Lower leg skin (tissue), 4 donors: ENCODE results near the gene S100G. TPM values are rescaled to one million over a fixed set of nuclear protein-coding genes. Genes with fewer than 3 reads are reported as not detected.

Experiments used
- DNase-seq, 2 donors: peaks; one replicate each; pipeline ENCODE4 v3.0.0-alpha.2; 2019; ENCODE audit warnings: low spot score in 2 of 2
- H3K4me3 ChIP-seq: fragments of 200-600 bp; sonication (generic); 2 replicates; pipeline ENCODE4 v1.5.1; 2017; ENCODE audit warnings: mild to moderate bottlenecking, low read depth; ENCODE audit not compliant: poor library complexity, severe bottlenecking
- CTCF ChIP-seq, 3 donors: fragments of 450-650 bp; IDR thresholded peaks; one replicate each; pipeline ENCODE4 v1.5.1; 2016; ENCODE audit warnings: antibody characterized with exemption in 3 of 3, mild to moderate bottlenecking in 3 of 3, moderate library complexity in 2 of 3
- POLR2A ChIP-seq, 2 donors: fragments of 450-650 bp; IDR thresholded peaks; one replicate each; pipeline ENCODE4 v1.6.1; 2016 to 2017; ENCODE audit warnings: antibody characterized with exemption in 2 of 2, mild to moderate bottlenecking in 1 of 2, moderate library complexity in 1 of 2
- WGBS, 2 donors: methylation state at CpG; one replicate each; pipeline ENCODE4 v1.1.5; 2018; 5-methylcytosine and 5-hydroxymethylcytosine counted together
- intact Hi-C: fragments of 100-400 bp; cut with DNase I; formaldehyde crosslinking; loops from one replicate; pipeline ENCODE4 v1.15.0; 2023; ENCODE audit warnings: low total_unique reads
- total RNA-seq, 4 donors: library from RNA; depleted of rRNA; stranded (reverse); fragments of >200 nt; gene quantifications; one replicate each; pipeline ENCODE4 v1.1.0, GENCODE V29; 2016

The S100G gene
- total RNA-seq, 4 donors from 2014 or later = not detected

- TF ChIP-seq POLR2A (IDR thresholded peaks at IDR 0.05) (no peak), CTCF (IDR thresholded peaks at IDR 0.05) (no peak)
- intact Hi-C loops = no loop called here
- H3K4me3 ChIP-seq = no peak overlapping the region
- DNase-seq = no peak
- 83 to 90% methylated on average over 11 of the region's 11 CpGs for WGBS, 2 donors
These were observed 28.7 kb downstream of the S100G start for GRCh38 chrX:16678689-16679088.

- TF ChIP-seq POLR2A (IDR thresholded peaks at IDR 0.05) = no peak
- TF ChIP-seq CTCF (IDR thresholded peaks at IDR 0.05) = no peak
- DNase-seq = no peak
- intact Hi-C loops = no loop called here
- H3K4me3 ChIP-seq = no peak overlapping the region
- 88 to 96% methylated on average over 7 of the region's 7 CpGs for WGBS, 2 donors
These were observed 33.2 kb downstream of the S100G start for GRCh38 chrX:16683007-16683664.

DNA sequence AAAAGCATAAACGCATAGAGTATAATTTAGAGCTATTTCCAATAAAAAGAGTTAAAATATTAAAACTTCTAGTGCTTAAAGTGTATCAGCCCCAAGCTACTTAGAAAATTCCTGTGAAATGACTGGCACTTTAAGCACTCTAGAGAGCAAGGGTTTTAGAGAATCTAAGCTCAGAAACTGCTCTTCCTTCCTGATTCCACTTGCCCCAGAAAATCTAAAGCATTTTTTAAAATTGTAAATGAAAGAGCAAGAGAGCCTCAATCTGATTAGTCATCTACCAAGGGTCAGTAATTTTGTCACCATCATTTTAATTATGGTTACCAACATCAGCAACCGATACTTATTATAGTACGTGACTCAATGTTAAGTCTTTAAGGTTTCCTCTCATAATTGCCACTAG, 37.6 kb downstream of the S100G start:
- TF ChIP-seq POLR2A (IDR thresholded peaks at IDR 0.05) (no peak), CTCF (IDR thresholded peaks at IDR 0.05) (no peak)
- no peak overlapping the region for H3K4me3 ChIP-seq
- intact Hi-C loops = no loop called here
- WGBS, 2 donors = 92 to 95% methylated on average over 3 of the region's 3 CpGs
- no peak for DNase-seq

DNA sequence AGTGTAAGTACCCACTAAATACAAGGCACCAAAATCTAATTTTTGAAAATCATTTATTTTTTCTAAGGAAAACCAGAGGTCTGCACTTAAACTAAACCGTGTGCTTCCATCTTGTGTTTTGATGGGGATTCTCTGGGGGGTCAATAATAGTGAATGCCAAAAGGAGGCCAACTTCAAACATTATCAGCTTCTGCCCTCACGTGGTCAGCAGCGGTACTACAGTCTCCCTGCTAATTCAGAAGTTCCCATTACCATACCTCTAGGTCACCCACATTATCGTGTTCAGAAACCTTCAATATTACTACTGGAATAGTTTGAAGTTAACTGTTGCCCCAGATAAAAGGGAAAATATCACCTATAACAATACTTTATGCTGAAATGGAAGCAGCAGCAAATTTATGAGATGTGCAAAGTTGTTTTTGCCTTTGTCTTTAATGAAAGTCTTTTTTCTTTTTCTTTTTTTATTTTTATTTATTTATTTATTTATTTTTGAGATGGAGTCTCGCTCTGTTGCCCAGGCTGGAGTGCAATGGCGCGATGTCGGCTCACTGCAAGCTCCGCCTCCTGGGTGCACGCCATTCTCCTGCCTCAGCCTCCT, 45.2 kb downstream of the S100G start:
- TF ChIP-seq CTCF (IDR thresholded peaks at IDR 0.05) (peak in 1 of 3 donors; percentile 24), POLR2A (IDR thresholded peaks at IDR 0.05) (no peak)
- no peak overlapping the region for H3K4me3 ChIP-seq
- intact Hi-C loops = loop anchor here (10.0 kb wide), 1 partner anchor 260 kb away; no protein-coding TSS in a partner anchor
- DNase-seq = peak; percentile 23 to 91
- 48 to 55% methylated on average over 9 to 10 of the region's 10 CpGs for WGBS, 2 donors

DNA sequence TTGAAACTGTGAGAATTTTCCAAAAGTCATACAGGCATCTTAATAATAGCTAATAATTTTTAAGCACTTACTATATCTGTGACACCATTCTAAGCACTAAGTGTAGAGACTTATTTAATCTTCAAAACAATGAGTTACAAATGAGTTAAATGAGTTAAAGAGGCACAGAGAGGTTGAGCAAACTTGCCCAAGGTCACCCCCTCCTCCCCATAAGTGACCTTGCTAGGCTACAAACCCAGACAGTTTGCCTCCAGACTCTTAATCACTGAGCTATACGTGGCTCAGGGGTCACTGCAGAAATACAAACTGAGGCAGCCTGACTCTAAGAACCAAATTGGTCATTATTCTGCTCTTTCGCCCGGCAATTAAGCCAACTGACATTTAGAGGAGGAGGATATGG, 47.0 kb downstream of the S100G start:
- intact Hi-C loops = loop anchor here (10.0 kb wide), 1 partner anchor 262 kb away; no protein-coding TSS in a partner anchor
- no peak for DNase-seq
- TF ChIP-seq POLR2A (IDR thresholded peaks at IDR 0.05) = no peak
- no peak for TF ChIP-seq CTCF (IDR thresholded peaks at IDR 0.05)
- H3K4me3 ChIP-seq = no peak overlapping the region
- 71 to 79% methylated on average over 3 of the region's 3 CpGs for WGBS, 2 donors
